22Rv1 (cell line): ENCODE results near the gene FRY.

ENCODE experiments used
- H3K27ac ChIP-seq: fragments of 450-650 bp; 2 replicates; pipeline ENCODE4 v1.5.1; 2017
- CTCF ChIP-seq: fragments of 450-650 bp; IDR thresholded peaks from 2 replicates; pipeline ENCODE4 v1.5.1; 2017; ENCODE audit warnings: mild to moderate bottlenecking
- ZFX ChIP-seq: fragments of 450-650 bp; IDR thresholded peaks from 2 replicates; pipeline ENCODE4 v1.6.1; 2017; ENCODE audit warnings: antibody characterized with exemption, borderline replicate concordance

Gene FRY

GRCh38 chr13:32029684-32030083 lies 1.9 kb upstream of the FRY start:
- no peak overlapping the region for H3K27ac ChIP-seq
- TF ChIP-seq ZFX (no peak), CTCF (no peak)

GRCh38 chr13:32031815-32032370 lies 319 bp downstream of the FRY start:
- H3K27ac ChIP-seq, result peak overlapping the region; percentile 87
- TF ChIP-seq ZFX, result no peak

GRCh38 chr13:32032759-32033158 lies 1.2 kb downstream of the FRY start:
- no peak for TF ChIP-seq ZFX
- no peak for TF ChIP-seq CTCF

GRCh38 chr13:32033744-32034143 lies 2.2 kb downstream of the FRY start:
- TF ChIP-seq CTCF (no peak), ZFX (no peak)

More at GRCh38 chr13:32032759-32033158, 1.2 kb downstream of the FRY start:
- H3K27ac ChIP-seq, result peak overlapping the region; percentile 87

GRCh38 chr13:32035716-32036115 lies 4.1 kb downstream of the FRY start:
- H3K27ac ChIP-seq, result no peak overlapping the region
- TF ChIP-seq CTCF, result no peak
- TF ChIP-seq ZFX, result no peak

More at GRCh38 chr13:32033744-32034143, 2.2 kb downstream of the FRY start:
- H3K27ac ChIP-seq, result peak overlapping the region; percentile 87; the same call in 1 of the 2 replicates

- H3K27ac ChIP-seq, result peak overlapping the region; percentile 51
- TF ChIP-seq ZFX, result no peak
- no peak for TF ChIP-seq CTCF
Observed at GRCh38 chr13:32036126-32036695, 4.6 kb downstream of the FRY start.

GRCh38 chr13:32036757-32037156 lies 5.2 kb downstream of the FRY start:
- TF ChIP-seq CTCF, result no peak
- no peak for TF ChIP-seq ZFX
- H3K27ac ChIP-seq, result peak overlapping the region; percentile 51
